Mesenchymal stem cell (in vitro differentiated cells and primary cell): ENCODE measurements around the gene ARHGAP33.

Experiments used
- DNase-seq: peaks from one replicate; pipeline ENCODE4 v3.0.0-alpha.2; 2013
- H2AFZ ChIP-seq: one replicate; pipeline ENCODE4 v1.6.1; 2013; ENCODE audit warnings: low read depth, mild to moderate bottlenecking, control low read depth, inconsistent platforms, low read length, moderate library complexity
- H2AK5ac ChIP-seq: 2 replicates; pipeline ENCODE4 v1.6.1; 2013; ENCODE audit warnings: low read length, moderate library complexity, mild to moderate bottlenecking, inconsistent platforms; ENCODE audit not compliant: severe bottlenecking
- H2BK120ac ChIP-seq: one replicate; pipeline ENCODE4 v1.6.1; 2013; ENCODE audit warnings: low read depth, mild to moderate bottlenecking, inconsistent platforms, low read length, moderate library complexity
- H2BK12ac ChIP-seq, 2 experiments: one replicate each; pipeline ENCODE4 v1.6.1; 2013; ENCODE audit warnings: inconsistent platforms in 2 of 2, low read length in 2 of 2, mild to moderate bottlenecking in 2 of 2, moderate library complexity in 2 of 2, control low read depth in 1 of 2
- H2BK15ac ChIP-seq: one replicate; pipeline ENCODE4 v1.6.1; 2013; ENCODE audit warnings: mild to moderate bottlenecking, low read depth, inconsistent platforms; ENCODE audit not compliant: poor library complexity, severe bottlenecking
- H2BK5ac ChIP-seq: 2 replicates; pipeline ENCODE4 v1.6.1; 2013; ENCODE audit warnings: low read depth, mild to moderate bottlenecking, low read length, control low read depth, inconsistent platforms; ENCODE audit not compliant: poor library complexity, severe bottlenecking
- H3K14ac ChIP-seq, 2 experiments: one replicate each; pipeline ENCODE4 v1.6.1; 2013; ENCODE audit warnings: inconsistent platforms in 2 of 2, low read length in 2 of 2, control low read depth in 1 of 2, mild to moderate bottlenecking in 1 of 2, moderate library complexity in 1 of 2
- H3K18ac ChIP-seq, 2 experiments: one replicate each; pipeline ENCODE4 v1.6.1; 2013; ENCODE audit warnings: inconsistent platforms in 2 of 2, low read length in 2 of 2, control low read depth in 1 of 2, low read depth in 1 of 2, mild to moderate bottlenecking in 1 of 2
- H3K23ac ChIP-seq, 2 experiments: one replicate each; pipeline ENCODE4 v1.6.1; 2013; ENCODE audit warnings: inconsistent platforms in 2 of 2, low read length in 2 of 2, mild to moderate bottlenecking in 2 of 2, moderate library complexity in 2 of 2, control low read depth in 1 of 2
- H3K27ac ChIP-seq: 2 replicates; pipeline ENCODE4 v1.5.1; 2013; ENCODE audit warnings: mild to moderate bottlenecking, moderate library complexity, low read length, control low read depth, inconsistent platforms; ENCODE audit not compliant: poor library complexity, severe bottlenecking
- H3K27me3 ChIP-seq, 2 experiments: 2 replicates each; pipeline versions ENCODE4 v1.6.1 to v1.7.0; 2013; ENCODE audit warnings: low read length in 2 of 2, mild to moderate bottlenecking in 2 of 2, moderate library complexity in 2 of 2, control low read depth in 1 of 2, inconsistent platforms in 1 of 2; ENCODE audit not compliant: control insufficient read depth in 1 of 2, insufficient read depth in 1 of 2
- H3K36me3 ChIP-seq, 2 experiments: 2 replicates each; pipeline versions ENCODE4 v1.6.1 to v1.7.0; 2013; ENCODE audit warnings: low read length in 2 of 2, control low read depth in 1 of 2, inconsistent platforms in 1 of 2, low read depth in 1 of 2, mild to moderate bottlenecking in 1 of 2; ENCODE audit not compliant: insufficient read depth in 2 of 2, control insufficient read depth in 1 of 2
- H3K4ac ChIP-seq, 2 experiments: one replicate each; pipeline ENCODE4 v1.6.1; 2013; ENCODE audit warnings: inconsistent platforms in 2 of 2, low read length in 2 of 2, mild to moderate bottlenecking in 2 of 2, moderate library complexity in 2 of 2, control low read depth in 1 of 2, low read depth in 1 of 2
- H3K4me1 ChIP-seq: 2 replicates; pipeline ENCODE4 v1.6.1; 2013; ENCODE audit warnings: low read depth, low read length, control low read depth; ENCODE audit not compliant: control insufficient read depth, insufficient read depth
- H3K4me2 ChIP-seq: 2 replicates; pipeline ENCODE4 v1.6.1; 2013; ENCODE audit warnings: low read length, mild to moderate bottlenecking, inconsistent platforms; ENCODE audit not compliant: poor library complexity, severe bottlenecking
- H3K4me3 ChIP-seq, 2 experiments: 2 replicates each; pipeline versions ENCODE4 v1.5.1 to v1.7.0; 2013; ENCODE audit warnings: low read length in 2 of 2, mild to moderate bottlenecking in 2 of 2, control low read depth in 1 of 2, low read depth in 1 of 2; ENCODE audit not compliant: insufficient read depth in 1 of 2
- H3K79me1 ChIP-seq: replicated peaks from 2 replicates; pipeline ENCODE4 v1.6.1; 2013; ENCODE audit warnings: mild to moderate bottlenecking, control low read depth, low read length, inconsistent platforms; ENCODE audit not compliant: poor library complexity, severe bottlenecking
- H3K9ac ChIP-seq: 2 replicates; pipeline ENCODE4 v1.7.0; 2013; ENCODE audit warnings: mild to moderate bottlenecking, low read length, moderate library complexity
- H3K9me3 ChIP-seq: 2 replicates; pipeline ENCODE4 v1.7.0; 2013; ENCODE audit warnings: mild to moderate bottlenecking, low read length; ENCODE audit not compliant: control insufficient read depth
- H4K8ac ChIP-seq: one replicate; pipeline ENCODE4 v1.6.1; 2013; ENCODE audit warnings: inconsistent platforms, mild to moderate bottlenecking, low read length, moderate library complexity
- H4K91ac ChIP-seq: one replicate; pipeline ENCODE4 v1.6.1; 2013; ENCODE audit warnings: mild to moderate bottlenecking, low read length, inconsistent platforms
- WGBS: methylation state at CpG from one replicate; pipeline ENCODE4 v1.1.7; 2013; ENCODE audit warnings: mixed read lengths; 5-methylcytosine and 5-hydroxymethylcytosine counted together

ARHGAP33 gene

GRCh38 chr19:35818445-35818844, 43.1 kb downstream of the ARHGAP33 start:
- Histone ChIP-seq H3K36me3 (no peaks in the 10 kb centered on the region), H3K18ac (no peak overlapping the region), H3K27me3 (peaks cover 11 to 33% of the 10 kb centered on the region in 2 experiments), H2BK120ac (no peak overlapping the region), H3K9me3 (no peaks in the 10 kb centered on the region), H2BK5ac (no peak overlapping the region), H3K4me2 (no peak overlapping the region), H2BK15ac (no peak overlapping the region), H4K91ac (no peak overlapping the region), H2AK5ac (no peak overlapping the region), H3K14ac (no peak overlapping the region), H4K8ac (no peak overlapping the region), H2BK12ac (no peak overlapping the region), H3K79me1 (no peaks in the 10 kb centered on the region), H3K4ac (no peak overlapping the region), H3K27ac (no peak overlapping the region), H3K9ac (no peak overlapping the region), H3K23ac (no peak overlapping the region), H3K4me1 (no peaks in the 10 kb centered on the region), H2AFZ (no peak overlapping the region), H3K4me3 (no peak overlapping the region)
- DNase-seq: no peak
- 49% methylated on average over 3 of the region's 3 CpGs for WGBS

GRCh38 chr19:35822579-35822978, 47.2 kb downstream of the ARHGAP33 start:
- no peak overlapping the region for H2BK12ac ChIP-seq
- H3K4ac ChIP-seq: no peak overlapping the region
- H2AFZ ChIP-seq: no peak overlapping the region
- DNase-seq: no peak
- H2BK120ac ChIP-seq: no peak overlapping the region
- no peak overlapping the region for H3K9ac ChIP-seq
- no peak overlapping the region for H2BK5ac ChIP-seq
- H3K4me1 ChIP-seq: no peaks in the 10 kb centered on the region
- no peak overlapping the region for H3K4me2 ChIP-seq
- 86% methylated on average over 3 of the region's 3 CpGs for WGBS
- H3K27me3 ChIP-seq: peaks cover 15 to 33% of the 10 kb centered on the region in 2 experiments
- H3K23ac ChIP-seq: no peak overlapping the region
- H3K14ac ChIP-seq: no peak overlapping the region
- H3K4me3 ChIP-seq: no peak overlapping the region
- H4K8ac ChIP-seq: no peak overlapping the region
- no peak overlapping the region for H3K18ac ChIP-seq
- no peaks in the 10 kb centered on the region for H3K79me1 ChIP-seq
- H3K9me3 ChIP-seq: no peaks in the 10 kb centered on the region
- no peak overlapping the region for H3K27ac ChIP-seq
- no peak overlapping the region for H4K91ac ChIP-seq
- H2BK15ac ChIP-seq: no peak overlapping the region
- no peak overlapping the region for H2AK5ac ChIP-seq
- H3K36me3 ChIP-seq: no peaks in the 10 kb centered on the region

- no peak overlapping the region for H3K18ac ChIP-seq
- WGBS: 83% methylated on average over 2 of the region's 5 CpGs
- DNase-seq: no peak
- no peak overlapping the region for H2BK120ac ChIP-seq
- no peak overlapping the region for H3K27ac ChIP-seq
- no peak overlapping the region for H3K14ac ChIP-seq
- no peaks in the 10 kb centered on the region for H3K36me3 ChIP-seq
- no peaks in the 10 kb centered on the region for H3K9me3 ChIP-seq
- H3K4ac ChIP-seq: no peak overlapping the region
- H2BK12ac ChIP-seq: no peak overlapping the region
- no peak overlapping the region for H2BK5ac ChIP-seq
- no peak overlapping the region for H3K9ac ChIP-seq
- H2AFZ ChIP-seq: no peak overlapping the region
- H3K23ac ChIP-seq: no peak overlapping the region
- H3K79me1 ChIP-seq: no peaks in the 10 kb centered on the region
- H3K4me3 ChIP-seq: no peak overlapping the region
- H3K27me3 ChIP-seq: peaks cover 4 to 22% of the 10 kb centered on the region in 2 experiments
- H3K4me2 ChIP-seq: no peak overlapping the region
- H3K4me1 ChIP-seq: no peaks in the 10 kb centered on the region
- H2BK15ac ChIP-seq: no peak overlapping the region
- no peak overlapping the region for H4K8ac ChIP-seq
- no peak overlapping the region for H2AK5ac ChIP-seq
- H4K91ac ChIP-seq: no peak overlapping the region
Observed at GRCh38 chr19:35824150-35824549, 48.8 kb downstream of the ARHGAP33 start.

GRCh38 chr19:35828692-35829301, 53.4 kb downstream of the ARHGAP33 start:
- H3K9ac ChIP-seq: no peak overlapping the region
- no peak overlapping the region for H4K8ac ChIP-seq
- no peaks in the 10 kb centered on the region for H3K36me3 ChIP-seq
- no peak overlapping the region for H2BK15ac ChIP-seq
- H3K27ac ChIP-seq: no peak overlapping the region
- no peak overlapping the region for H3K14ac ChIP-seq
- peak; percentile 60 for DNase-seq
- H3K18ac ChIP-seq: no peak overlapping the region
- H3K4ac ChIP-seq: no peak overlapping the region
- no peak overlapping the region for H2BK5ac ChIP-seq
- H3K4me2 ChIP-seq: no peak overlapping the region
- H4K91ac ChIP-seq: no peak overlapping the region
- no peaks in the 10 kb centered on the region for H3K4me1 ChIP-seq
- peaks cover 16 to 28% of the 10 kb centered on the region in 2 experiments for H3K27me3 ChIP-seq
- H2AFZ ChIP-seq: no peak overlapping the region
- H3K79me1 ChIP-seq: no peaks in the 10 kb centered on the region
- no peak overlapping the region for H2AK5ac ChIP-seq
- H3K4me3 ChIP-seq: no peak overlapping the region
- H2BK120ac ChIP-seq: no peak overlapping the region
- 31% methylated on average over 12 of the region's 12 CpGs for WGBS
- H3K9me3 ChIP-seq: peaks cover 1% of the 10 kb centered on the region
- no peak overlapping the region for H3K23ac ChIP-seq
- H2BK12ac ChIP-seq: no peak overlapping the region
